ENCODE results near the gene LCTL. TPM values are rescaled to one million over a fixed set of nuclear protein-coding genes. Genes with fewer than 3 reads are reported as not detected.

The LCTL gene
- total RNA-seq, 1 donor from 2014 or later: not detected

GRCh38 chr15:66563566-66564110, 2.2 kb downstream of the LCTL start:
- Histone ChIP-seq H3K9me3 (replicated peaks) (no peaks in the 10 kb centered on the region), H3K27me3 (ENCODE audit: low read depth) (no peaks in the 10 kb centered on the region), H3K4me1 (peaks cover 7% of the 10 kb centered on the region), H3K27ac (replicated peaks) (no peak overlapping the region), H3K4me3 (no peak overlapping the region), H3K36me3 (no peaks in the 10 kb centered on the region)
- intact Hi-C loops (cut with micrococcal nuclease): no loop called here
- no peak for DNase-seq
- TF ChIP-seq CTCF (IDR thresholded peaks at IDR 0.05; ENCODE audit: borderline replicate concordance): no peak

GRCh38 chr15:66563126-66563525, 2.7 kb downstream of the LCTL start:
- no peak for TF ChIP-seq CTCF (IDR thresholded peaks at IDR 0.05; ENCODE audit: borderline replicate concordance)
- Histone ChIP-seq H3K4me3 (no peak overlapping the region), H3K36me3 (no peaks in the 10 kb centered on the region), H3K27ac (replicated peaks) (no peak overlapping the region), H3K27me3 (ENCODE audit: low read depth) (no peaks in the 10 kb centered on the region), H3K9me3 (replicated peaks) (no peaks in the 10 kb centered on the region), H3K4me1 (peaks cover 7% of the 10 kb centered on the region)
- intact Hi-C loops (cut with micrococcal nuclease): no loop called here
- DNase-seq: no peak

GRCh38 chr15:66560856-66561525, 4.8 kb downstream of the LCTL start:
- no peak overlapping the region for H3K27ac ChIP-seq (replicated peaks)
- no peak overlapping the region for H3K4me3 ChIP-seq
- no peaks in the 10 kb centered on the region for H3K4me1 ChIP-seq
- H3K27me3 ChIP-seq (ENCODE audit: low read depth): no peaks in the 10 kb centered on the region
- H3K9me3 ChIP-seq (replicated peaks): peaks cover 2% of the 10 kb centered on the region
- no peak for TF ChIP-seq CTCF (IDR thresholded peaks at IDR 0.05; ENCODE audit: borderline replicate concordance)
- DNase-seq: no peak
- intact Hi-C loops (cut with micrococcal nuclease): no loop called here
- no peaks in the 10 kb centered on the region for H3K36me3 ChIP-seq

- no peak for DNase-seq
- H3K9me3 ChIP-seq (replicated peaks): peaks cover 10% of the 10 kb centered on the region
- no peak overlapping the region for H3K4me3 ChIP-seq
- intact Hi-C loops (cut with micrococcal nuclease): no loop called here
- no peaks in the 10 kb centered on the region for H3K4me1 ChIP-seq
- no peak for TF ChIP-seq CTCF (IDR thresholded peaks at IDR 0.05; ENCODE audit: borderline replicate concordance)
- H3K27me3 ChIP-seq (ENCODE audit: low read depth): no peaks in the 10 kb centered on the region
- H3K27ac ChIP-seq (replicated peaks): no peak overlapping the region
- H3K36me3 ChIP-seq: no peaks in the 10 kb centered on the region
These were observed 7.5 kb downstream of the LCTL start for GRCh38 chr15:66558271-66558670.

GRCh38 chr15:66555685-66556084, 10.1 kb downstream of the LCTL start:
- no peak for TF ChIP-seq CTCF (IDR thresholded peaks at IDR 0.05; ENCODE audit: borderline replicate concordance)
- Histone ChIP-seq H3K4me3 (no peak overlapping the region), H3K36me3 (peaks cover 4% of the 10 kb centered on the region), H3K9me3 (replicated peaks) (peaks cover 10% of the 10 kb centered on the region), H3K27ac (replicated peaks) (no peak overlapping the region), H3K27me3 (ENCODE audit: low read depth) (no peaks in the 10 kb centered on the region), H3K4me1 (no peaks in the 10 kb centered on the region)
- no peak for DNase-seq
- intact Hi-C loops (cut with micrococcal nuclease): no loop called here
